ENCODE results near the gene IL17C.

DNA sequence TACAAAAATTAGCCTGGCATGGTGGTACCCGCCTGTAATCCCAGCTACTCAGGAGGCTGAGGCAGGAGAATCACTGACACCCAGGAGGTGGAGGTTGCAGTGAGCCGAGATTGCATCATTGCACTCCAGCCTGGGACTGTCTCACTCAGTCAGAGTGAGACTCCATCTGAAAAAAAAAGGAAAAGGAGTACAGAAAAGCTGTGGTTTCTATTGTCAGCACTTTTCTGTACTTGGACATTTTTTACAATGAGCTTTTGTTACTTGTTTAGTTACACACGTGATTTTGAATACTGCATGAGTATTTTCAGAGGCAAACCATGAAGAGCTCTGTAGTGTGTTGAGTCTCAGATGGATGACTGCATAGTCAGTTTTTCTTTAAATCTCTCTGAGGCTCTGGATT lies 41.9 kb upstream of the IL17C start:
- TF ChIP-seq, protein P1, sequence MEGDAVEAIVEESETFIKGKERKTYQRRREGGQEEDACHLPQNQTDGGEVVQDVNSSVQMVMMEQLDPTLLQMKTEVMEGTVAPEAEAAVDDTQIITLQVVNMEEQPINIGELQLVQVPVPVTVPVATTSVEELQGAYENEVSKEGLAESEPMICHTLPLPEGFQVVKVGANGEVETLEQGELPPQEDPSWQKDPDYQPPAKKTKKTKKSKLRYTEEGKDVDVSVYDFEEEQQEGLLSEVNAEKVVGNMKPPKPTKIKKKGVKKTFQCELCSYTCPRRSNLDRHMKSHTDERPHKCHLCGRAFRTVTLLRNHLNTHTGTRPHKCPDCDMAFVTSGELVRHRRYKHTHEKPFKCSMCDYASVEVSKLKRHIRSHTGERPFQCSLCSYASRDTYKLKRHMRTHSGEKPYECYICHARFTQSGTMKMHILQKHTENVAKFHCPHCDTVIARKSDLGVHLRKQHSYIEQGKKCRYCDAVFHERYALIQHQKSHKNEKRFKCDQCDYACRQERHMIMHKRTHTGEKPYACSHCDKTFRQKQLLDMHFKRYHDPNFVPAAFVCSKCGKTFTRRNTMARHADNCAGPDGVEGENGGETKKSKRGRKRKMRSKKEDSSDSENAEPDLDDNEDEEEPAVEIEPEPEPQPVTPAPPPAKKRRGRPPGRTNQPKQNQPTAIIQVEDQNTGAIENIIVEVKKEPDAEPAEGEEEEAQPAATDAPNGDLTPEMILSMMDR (IDR thresholded peaks at IDR 0.05 in 2 of 3, conservative IDR thresholded peaks at IDR 0.05 in 1 of 3; ENCODE audit: insufficient read depth in 2 of 3, low read depth in 1 of 3, low read length in 3 of 3) = no peak
- TF ChIP-seq, protein P2, sequence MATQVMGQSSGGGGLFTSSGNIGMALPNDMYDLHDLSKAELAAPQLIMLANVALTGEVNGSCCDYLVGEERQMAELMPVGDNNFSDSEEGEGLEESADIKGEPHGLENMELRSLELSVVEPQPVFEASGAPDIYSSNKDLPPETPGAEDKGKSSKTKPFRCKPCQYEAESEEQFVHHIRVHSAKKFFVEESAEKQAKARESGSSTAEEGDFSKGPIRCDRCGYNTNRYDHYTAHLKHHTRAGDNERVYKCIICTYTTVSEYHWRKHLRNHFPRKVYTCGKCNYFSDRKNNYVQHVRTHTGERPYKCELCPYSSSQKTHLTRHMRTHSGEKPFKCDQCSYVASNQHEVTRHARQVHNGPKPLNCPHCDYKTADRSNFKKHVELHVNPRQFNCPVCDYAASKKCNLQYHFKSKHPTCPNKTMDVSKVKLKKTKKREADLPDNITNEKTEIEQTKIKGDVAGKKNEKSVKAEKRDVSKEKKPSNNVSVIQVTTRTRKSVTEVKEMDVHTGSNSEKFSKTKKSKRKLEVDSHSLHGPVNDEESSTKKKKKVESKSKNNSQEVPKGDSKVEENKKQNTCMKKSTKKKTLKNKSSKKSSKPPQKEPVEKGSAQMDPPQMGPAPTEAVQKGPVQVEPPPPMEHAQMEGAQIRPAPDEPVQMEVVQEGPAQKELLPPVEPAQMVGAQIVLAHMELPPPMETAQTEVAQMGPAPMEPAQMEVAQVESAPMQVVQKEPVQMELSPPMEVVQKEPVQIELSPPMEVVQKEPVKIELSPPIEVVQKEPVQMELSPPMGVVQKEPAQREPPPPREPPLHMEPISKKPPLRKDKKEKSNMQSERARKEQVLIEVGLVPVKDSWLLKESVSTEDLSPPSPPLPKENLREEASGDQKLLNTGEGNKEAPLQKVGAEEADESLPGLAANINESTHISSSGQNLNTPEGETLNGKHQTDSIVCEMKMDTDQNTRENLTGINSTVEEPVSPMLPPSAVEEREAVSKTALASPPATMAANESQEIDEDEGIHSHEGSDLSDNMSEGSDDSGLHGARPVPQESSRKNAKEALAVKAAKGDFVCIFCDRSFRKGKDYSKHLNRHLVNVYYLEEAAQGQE (IDR thresholded peaks at IDR 0.05; ENCODE audit: borderline replicate concordance) = no peak
- TF ChIP-seq, protein P2 (CRISPR knock-in tag; IDR thresholded peaks at IDR 0.05; ENCODE audit: low read depth) = no peak
- TF ChIP-seq ZEB2 (IDR thresholded peaks at IDR 0.05) (no peak), ZNF146 (CRISPR knock-in tag; IDR thresholded peaks at IDR 0.05; ENCODE audit: unreplicated experiment) (no peak), ZNF3 (CRISPR knock-in tag; IDR thresholded peaks at IDR 0.05) (no peak), ZNF12 (CRISPR knock-in tag; IDR thresholded peaks at IDR 0.05) (no peak), ETV6 (IDR thresholded peaks at IDR 0.05; ENCODE audit: borderline replicate concordance in 1 of 2, low read depth in 2 of 2, low read length in 1 of 2) (no peak), ETV6 (CRISPR knock-in tag; IDR thresholded peaks at IDR 0.05; ENCODE audit: borderline replicate concordance) (no peak), EP300 (IDR thresholded peaks at IDR 0.05; ENCODE audit: low read length) (no peak), HOXB6 (CRISPR knock-in tag; IDR thresholded peaks at IDR 0.05; ENCODE audit: borderline replicate concordance) (no peak), ZNF717 (CRISPR knock-in tag; IDR thresholded peaks at IDR 0.05) (no peak)
- TF ChIP-seq, protein P3, sequence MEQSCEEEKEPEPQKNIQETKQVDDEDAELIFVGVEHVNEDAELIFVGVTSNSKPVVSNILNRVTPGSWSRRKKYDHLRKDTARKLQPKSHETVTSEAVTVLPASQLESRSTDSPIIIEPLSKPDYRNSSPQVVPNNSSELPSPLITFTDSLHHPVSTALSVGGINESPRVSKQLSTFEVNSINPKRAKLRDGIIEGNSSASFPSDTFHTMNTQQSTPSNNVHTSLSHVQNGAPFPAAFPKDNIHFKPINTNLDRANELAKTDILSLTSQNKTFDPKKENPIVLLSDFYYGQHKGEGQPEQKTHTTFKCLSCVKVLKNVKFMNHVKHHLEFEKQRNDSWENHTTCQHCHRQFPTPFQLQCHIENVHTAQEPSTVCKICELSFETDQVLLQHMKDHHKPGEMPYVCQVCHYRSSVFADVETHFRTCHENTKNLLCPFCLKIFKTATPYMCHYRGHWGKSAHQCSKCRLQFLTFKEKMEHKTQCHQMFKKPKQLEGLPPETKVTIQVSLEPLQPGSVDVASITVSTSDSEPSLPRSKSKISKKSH (CRISPR knock-in tag; IDR thresholded peaks at IDR 0.05) = no peak
- TF ChIP-seq, protein P4, sequence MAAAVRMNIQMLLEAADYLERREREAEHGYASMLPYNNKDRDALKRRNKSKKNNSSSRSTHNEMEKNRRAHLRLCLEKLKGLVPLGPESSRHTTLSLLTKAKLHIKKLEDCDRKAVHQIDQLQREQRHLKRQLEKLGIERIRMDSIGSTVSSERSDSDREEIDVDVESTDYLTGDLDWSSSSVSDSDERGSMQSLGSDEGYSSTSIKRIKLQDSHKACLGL (CRISPR knock-in tag; IDR thresholded peaks at IDR 0.05; ENCODE audit: borderline replicate concordance, poor library complexity, severe bottlenecking) = no peak
- TF ChIP-seq, protein P5, sequence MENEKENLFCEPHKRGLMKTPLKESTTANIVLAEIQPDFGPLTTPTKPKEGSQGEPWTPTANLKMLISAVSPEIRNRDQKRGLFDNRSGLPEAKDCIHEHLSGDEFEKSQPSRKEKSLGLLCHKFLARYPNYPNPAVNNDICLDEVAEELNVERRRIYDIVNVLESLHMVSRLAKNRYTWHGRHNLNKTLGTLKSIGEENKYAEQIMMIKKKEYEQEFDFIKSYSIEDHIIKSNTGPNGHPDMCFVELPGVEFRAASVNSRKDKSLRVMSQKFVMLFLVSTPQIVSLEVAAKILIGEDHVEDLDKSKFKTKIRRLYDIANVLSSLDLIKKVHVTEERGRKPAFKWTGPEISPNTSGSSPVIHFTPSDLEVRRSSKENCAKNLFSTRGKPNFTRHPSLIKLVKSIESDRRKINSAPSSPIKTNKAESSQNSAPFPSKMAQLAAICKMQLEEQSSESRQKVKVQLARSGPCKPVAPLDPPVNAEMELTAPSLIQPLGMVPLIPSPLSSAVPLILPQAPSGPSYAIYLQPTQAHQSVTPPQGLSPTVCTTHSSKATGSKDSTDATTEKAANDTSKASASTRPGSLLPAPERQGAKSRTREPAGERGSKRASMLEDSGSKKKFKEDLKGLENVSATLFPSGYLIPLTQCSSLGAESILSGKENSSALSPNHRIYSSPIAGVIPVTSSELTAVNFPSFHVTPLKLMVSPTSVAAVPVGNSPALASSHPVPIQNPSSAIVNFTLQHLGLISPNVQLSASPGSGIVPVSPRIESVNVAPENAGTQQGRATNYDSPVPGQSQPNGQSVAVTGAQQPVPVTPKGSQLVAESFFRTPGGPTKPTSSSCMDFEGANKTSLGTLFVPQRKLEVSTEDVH (IDR thresholded peaks at IDR 0.05; ENCODE audit: low read depth, partially characterized antibody) = no peak

Measured in K562 (cell line).